Thoracic aorta (tissue), 2 donors: Measurements from ENCODE around the gene PPID. TPM values are rescaled to one million over a fixed set of nuclear protein-coding genes. Genes with fewer than 3 reads are reported as not detected.
"Not testable (repeated sequence)": the region's sequence is repeated elsewhere in the genome, so short reads cannot be mapped to it uniquely, and the experiment has no call there.

Experiments used
- ATAC-seq: fragments of 150-250 bp; one replicate; pipeline ENCODE4 v1.8.0; 2017; ENCODE audit warnings: low read depth; ENCODE audit not compliant: insufficient number of reproducible peaks, low FRiP score
- DNase-seq: peaks from one replicate; pipeline ENCODE4 v3.0.0-alpha.2; 2020; ENCODE audit warnings: low spot score
- H3K27ac ChIP-seq, 2 donors: fragments of 200-600 bp; sonication (generic); 1 replicate in 1 of 2; 2 replicates in 1 of 2; pipeline ENCODE4 v1.5.1; 2016; ENCODE audit warnings: mild to moderate bottlenecking in 2 of 2, moderate library complexity in 2 of 2
- H3K27me3 ChIP-seq: fragments of 200-600 bp; sonication (generic); replicated peaks from 2 replicates; pipeline ENCODE4 v1.6.0; 2016; ENCODE audit warnings: mild to moderate bottlenecking; ENCODE audit not compliant: insufficient read depth
- H3K36me3 ChIP-seq: fragments of 200-600 bp; sonication (generic); one replicate; pipeline ENCODE4 v1.5.1; 2016
- H3K4me1 ChIP-seq, 2 donors: fragments of 200-600 bp; sonication (generic); 1 replicate in 1 of 2; 2 replicates in 1 of 2; pipeline versions ENCODE4 v1.5.1 to v1.6.0; 2016; ENCODE audit warnings: low read depth in 2 of 2, mild to moderate bottlenecking in 1 of 2; ENCODE audit not compliant: control insufficient read depth in 1 of 2
- H3K4me3 ChIP-seq: fragments of 200-600 bp; sonication (generic); 2 replicates; pipeline ENCODE4 v1.5.1; 2016; ENCODE audit warnings: mild to moderate bottlenecking
- H3K9me3 ChIP-seq: fragments of 200-600 bp; sonication (generic); 2 replicates; pipeline ENCODE4 v1.5.1; 2016
- CTCF ChIP-seq: fragments of 200-600 bp; sonication (generic); IDR thresholded peaks from one replicate; pipeline ENCODE4 v1.5.1; 2019; ENCODE audit warnings: antibody characterized with exemption
- total RNA-seq, 2 donors: library from RNA; depleted of rRNA; stranded (reverse); fragments of >200 nt; gene quantifications; one replicate each; pipeline versions ENCODE4 v1.1.0 to v1.2.3, GENCODE V29; 2016

Gene PPID
- total RNA-seq, 2 donors from 2014 or later = 8.3 to 12.8 TPM

- H3K9me3 ChIP-seq = no peaks in the 10 kb centered on the region
- H3K4me3 ChIP-seq = no peak overlapping the region
- ATAC-seq (no peak), DNase-seq (no peak)
- H3K27me3 ChIP-seq = no peaks in the 10 kb centered on the region
- no peak overlapping the region for H3K27ac ChIP-seq
- no peaks in the 10 kb centered on the region for H3K4me1 ChIP-seq
- no peaks in the 10 kb centered on the region for H3K36me3 ChIP-seq
- TF ChIP-seq CTCF = no peak
These were observed 31.4 kb upstream of the PPID start for GRCh38 chr4:158754385-158755180.

- no peak overlapping the region for H3K4me3 ChIP-seq
- ATAC-seq (no peak), DNase-seq (no peak)
- H3K27ac ChIP-seq = peak overlapping the region in 1 of 2 donors; percentile 36
- H3K27me3 ChIP-seq = no peaks in the 10 kb centered on the region
- no peaks in the 10 kb centered on the region for H3K4me1 ChIP-seq
- H3K36me3 ChIP-seq = no peaks in the 10 kb centered on the region
- H3K9me3 ChIP-seq = no peaks in the 10 kb centered on the region
- TF ChIP-seq CTCF = no peak
These were observed 27.2 kb upstream of the PPID start for GRCh38 chr4:158750379-158750778.

GRCh38 chr4:158746537-158746936, 23.3 kb upstream of the PPID start:
- not testable (repeated sequence) for DNase-seq, H3K27ac ChIP-seq, H3K4me3 ChIP-seq, H3K36me3 ChIP-seq, H3K4me1 ChIP-seq, ATAC-seq, H3K27me3 ChIP-seq, H3K9me3 ChIP-seq

GRCh38 chr4:158741326-158742021, 18.3 kb upstream of the PPID start:
- ATAC-seq (no peak), DNase-seq (no peak)
- TF ChIP-seq CTCF = no peak
- no peak overlapping the region for H3K4me3 ChIP-seq
- no peaks in the 10 kb centered on the region for H3K4me1 ChIP-seq
- no peak overlapping the region for H3K27ac ChIP-seq
- H3K9me3 ChIP-seq = no peaks in the 10 kb centered on the region
- H3K27me3 ChIP-seq = no peaks in the 10 kb centered on the region
- H3K36me3 ChIP-seq = no peaks in the 10 kb centered on the region

GRCh38 chr4:158739600-158739999, 16.4 kb upstream of the PPID start:
- no peaks in the 10 kb centered on the region for H3K27me3 ChIP-seq
- H3K36me3 ChIP-seq = no peaks in the 10 kb centered on the region
- H3K9me3 ChIP-seq = no peaks in the 10 kb centered on the region
- no peak for DNase-seq
- H3K4me1 ChIP-seq = no peaks in the 10 kb centered on the region
- H3K4me3 ChIP-seq = no peak overlapping the region
- no peak for ATAC-seq
- no peak for TF ChIP-seq CTCF
- H3K27ac ChIP-seq = no peak overlapping the region
